Small intestine (tissue), 7 donors: ENCODE results near the gene KIDINS220. TPM values are rescaled to one million over a fixed set of nuclear protein-coding genes. Genes with fewer than 3 reads are reported as not detected.

ENCODE experiments used
- DNase-seq, 2 donors: peaks; one replicate each; pipeline versions ENCODE4 v3.0.0 to v3.0.0-alpha.2; 2013
- FAIRE-seq: peaks from 2 replicates; lab custom pipeline; 2012; peaks lifted over from hg19 to GRCh38; lab: Jason Lieb, UNC
- H3K27ac ChIP-seq, 3 donors: one replicate each; pipeline ENCODE4 v1.5.1; 2013; ENCODE audit warnings: low read length in 2 of 3, mild to moderate bottlenecking in 2 of 3, control low read depth in 1 of 3, inconsistent platforms in 1 of 3, low read depth in 1 of 3, moderate library complexity in 1 of 3
- H3K27me3 ChIP-seq, 3 donors: one replicate each; pipeline ENCODE4 v1.6.1; 2013; ENCODE audit warnings: low read length in 3 of 3, inconsistent platforms in 1 of 3; ENCODE audit not compliant: control insufficient read depth in 3 of 3, insufficient read depth in 3 of 3
- H3K36me3 ChIP-seq, 3 donors: one replicate each; pipeline ENCODE4 v1.6.1; 2013; ENCODE audit warnings: low read length in 3 of 3, inconsistent platforms in 1 of 3, low read depth in 1 of 3, mild to moderate bottlenecking in 1 of 3, moderate library complexity in 1 of 3; ENCODE audit not compliant: control insufficient read depth in 3 of 3, insufficient read depth in 2 of 3
- H3K4me1 ChIP-seq, 3 donors: one replicate each; pipeline ENCODE4 v1.6.1; 2013; ENCODE audit warnings: low read length in 2 of 3, inconsistent platforms in 1 of 3, low read depth in 1 of 3, mild to moderate bottlenecking in 1 of 3, moderate library complexity in 1 of 3; ENCODE audit not compliant: control insufficient read depth in 3 of 3, insufficient read depth in 2 of 3
- H3K4me3 ChIP-seq, 3 donors: one replicate each; pipeline ENCODE4 v1.5.1; 2013; ENCODE audit warnings: low read length in 3 of 3, control low read depth in 1 of 3, inconsistent platforms in 1 of 3, low read depth in 1 of 3, mild to moderate bottlenecking in 1 of 3, moderate library complexity in 1 of 3
- H3K9me3 ChIP-seq, 2 donors: one replicate each; pipeline ENCODE4 v1.6.1; 2013; ENCODE audit warnings: low read depth in 1 of 2, low read length in 1 of 2; ENCODE audit not compliant: control insufficient read depth in 2 of 2, insufficient read depth in 1 of 2
- WGBS, 3 donors: extraction: QIAGEN DNeasy Blood & Tissue Kit; methylation state at CpG; one replicate each; pipeline ENCODE4 v1.1.7; 2013; 5-methylcytosine and 5-hydroxymethylcytosine counted together
- polyA plus RNA-seq, 4 donors: library from polyadenylated mRNA; stranded (reverse) in 3 of 4; unstranded in 1 of 4; fragments of 200-250 nt in 3 of 4; fragments of 120-200 nt in 1 of 4; gene quantifications; one replicate each; pipeline versions ENCODE4 v1.2.1 to v1.2.3, GENCODE V29; 2013
- donor health status: healthy with polysubstance abuse.
- donor health status: control.
- donor health status: control.
- donor health status: Bipolar disorder and iron deficiency.
- donor health status: healthy.

Gene KIDINS220
- polyA plus RNA-seq, 4 donors = 4.6 to 41.1 (median 11.1) TPM

GRCh38 chr2:8779795-8780671 lies 57.4 kb downstream of the KIDINS220 start:
- no peaks in the 10 kb centered on the region for H3K9me3 ChIP-seq
- DNase-seq (no peak), FAIRE-seq (no peak)
- no peak overlapping the region for H3K4me3 ChIP-seq
- H3K4me1 ChIP-seq = no peaks in the 10 kb centered on the region
- 92 to 94% (median 92%) methylated on average over 4 of the region's 4 CpGs for WGBS, 3 donors
- peaks cover 8 to 19% (median 14%) of the 10 kb centered on the region in 3 donors for H3K36me3 ChIP-seq
- no peak overlapping the region for H3K27ac ChIP-seq
- no peaks in the 10 kb centered on the region for H3K27me3 ChIP-seq

GRCh38 chr2:8774371-8774770 lies 63.0 kb downstream of the KIDINS220 start:
- Histone ChIP-seq H3K27me3 (no peaks in the 10 kb centered on the region), H3K4me1 (no peaks in the 10 kb centered on the region), H3K4me3 (no peak overlapping the region), H3K36me3 (peaks cover 10 to 27% (median 10%) of the 10 kb centered on the region in 3 donors), H3K27ac (no peak overlapping the region), H3K9me3 (no peaks in the 10 kb centered on the region)
- FAIRE-seq (no peak), DNase-seq (no peak)
- WGBS, 3 donors = 91 to 97% (median 96%) methylated on average over 2 of the region's 2 CpGs

- no peaks in the 10 kb centered on the region for H3K9me3 ChIP-seq
- H3K27ac ChIP-seq = no peak overlapping the region
- FAIRE-seq (no peak), DNase-seq (peak; percentile 19 to 42)
- WGBS, 3 donors = 74 to 82% (median 77%) methylated on average over 1 of the region's 1 CpG
- H3K36me3 ChIP-seq = peaks cover 0 to 12% (median 0%) of the 10 kb centered on the region in 3 donors
- H3K4me3 ChIP-seq = no peak overlapping the region
- H3K4me1 ChIP-seq = no peaks in the 10 kb centered on the region
- no peaks in the 10 kb centered on the region for H3K27me3 ChIP-seq
Observed at GRCh38 chr2:8767324-8767723, 70.1 kb downstream of the KIDINS220 start.

GRCh38 chr2:8761529-8762164 lies 75.8 kb downstream of the KIDINS220 start:
- peaks cover 1 to 9% (median 2%) of the 10 kb centered on the region in 3 donors for H3K36me3 ChIP-seq
- peak; percentile 15 to 47 for DNase-seq
- no peaks in the 10 kb centered on the region for H3K4me1 ChIP-seq
- FAIRE-seq = peak; percentile 87
- 85 to 97% (median 96%) methylated on average over 1 of the region's 1 CpG for WGBS, 3 donors
- no peaks in the 10 kb centered on the region for H3K27me3 ChIP-seq
- no peak overlapping the region for H3K4me3 ChIP-seq
- no peak overlapping the region for H3K27ac ChIP-seq
- H3K9me3 ChIP-seq = peaks cover 0 to under 1% of the 10 kb centered on the region in 2 donors

GRCh38 chr2:8756716-8757115 lies 80.7 kb downstream of the KIDINS220 start:
- WGBS, 3 donors = 92 to 98% (median 98%) methylated on average over 5 of the region's 5 CpGs
- H3K27me3 ChIP-seq = no peaks in the 10 kb centered on the region
- no peak for DNase-seq
- H3K27ac ChIP-seq = no peak overlapping the region
- peaks cover 2 to 7% (median 4%) of the 10 kb centered on the region in 3 donors for H3K36me3 ChIP-seq
- no peaks in the 10 kb centered on the region for H3K4me1 ChIP-seq
- FAIRE-seq = no peak
- peaks cover 0 to 4% of the 10 kb centered on the region in 2 donors for H3K9me3 ChIP-seq
- H3K4me3 ChIP-seq = no peak overlapping the region

- DNase-seq (no peak), FAIRE-seq (no peak)
- Histone ChIP-seq H3K36me3 (peaks cover 2 to 9% (median 4%) of the 10 kb centered on the region in 3 donors), H3K4me1 (no peaks in the 10 kb centered on the region), H3K27me3 (no peaks in the 10 kb centered on the region), H3K27ac (no peak overlapping the region), H3K9me3 (peaks cover 0 to 4% of the 10 kb centered on the region in 2 donors), H3K4me3 (no peak overlapping the region)
Observed at GRCh38 chr2:8756230-8756629, 81.2 kb downstream of the KIDINS220 start.

- Histone ChIP-seq H3K9me3 (peaks cover 0 to 4% of the 10 kb centered on the region in 2 donors), H3K4me3 (no peak overlapping the region), H3K4me1 (no peaks in the 10 kb centered on the region), H3K27me3 (no peaks in the 10 kb centered on the region), H3K27ac (no peak overlapping the region), H3K36me3 (peaks cover 4 to 10% (median 7%) of the 10 kb centered on the region in 3 donors)
- FAIRE-seq (no peak), DNase-seq (no peak)
Observed at GRCh38 chr2:8754106-8754776, 83.2 kb downstream of the KIDINS220 start.

- H3K4me1 ChIP-seq = no peaks in the 10 kb centered on the region
- FAIRE-seq (no peak), DNase-seq (no peak)
- no peaks in the 10 kb centered on the region for H3K27me3 ChIP-seq
- 80 to 89% (median 86%) methylated on average over 3 of the region's 3 CpGs for WGBS, 3 donors
- H3K36me3 ChIP-seq = peaks cover 4 to 10% (median 5%) of the 10 kb centered on the region in 3 donors
- H3K27ac ChIP-seq = no peak overlapping the region
- H3K4me3 ChIP-seq = no peak overlapping the region
- H3K9me3 ChIP-seq = peaks cover 0 to 4% of the 10 kb centered on the region in 2 donors
Observed at GRCh38 chr2:8753609-8754008, 83.8 kb downstream of the KIDINS220 start.
